Ascending aorta (tissue), 2 donors: ENCODE measurements around the gene LMF2. TPM values are rescaled to one million over a fixed set of nuclear protein-coding genes. Genes with fewer than 3 reads are reported as not detected.

Experiments
- DNase-seq, 2 donors: peaks; one replicate each; pipeline ENCODE4 v3.0.0-alpha.2; 2019; ENCODE audit warnings: low spot score in 2 of 2
- H3K27ac ChIP-seq, 2 donors: fragments of 200-600 bp; sonication (generic); one replicate each; pipeline ENCODE4 v1.5.1; 2016 to 2017; ENCODE audit warnings: mild to moderate bottlenecking in 1 of 2
- H3K27me3 ChIP-seq: fragments of 200-600 bp; sonication (generic); one replicate; pipeline ENCODE4 v1.5.1; 2017
- H3K36me3 ChIP-seq, 2 donors: fragments of 200-600 bp; sonication (generic); one replicate each; pipeline ENCODE4 v1.5.1; 2016
- H3K4me1 ChIP-seq, 2 donors: fragments of 200-600 bp; sonication (generic); one replicate each; pipeline ENCODE4 v1.5.1; 2016 to 2017; ENCODE audit warnings: mild to moderate bottlenecking in 1 of 2
- H3K4me3 ChIP-seq, 2 donors: fragments of 200-600 bp; sonication (generic); one replicate each; pipeline ENCODE4 v1.5.1; 2016 to 2017; ENCODE audit warnings: mild to moderate bottlenecking in 1 of 2
- H3K9me3 ChIP-seq, 2 donors: fragments of 200-600 bp; sonication (generic); one replicate each; pipeline ENCODE4 v1.5.1; 2016
- intact Hi-C: fragments of 100-400 bp; cut with DNase I; formaldehyde crosslinking; loops from one replicate; pipeline ENCODE4 v1.15.1; 2023
- total RNA-seq: library from RNA; depleted of rRNA; stranded (reverse); fragments of >200 nt; gene quantifications from one replicate; pipeline ENCODE4 v1.1.0, GENCODE V29; 2016
- TF ChIP-seq, protein P1 (sequence below), 3 experiments: fragments of 200-600 bp in 2 of 3; fragments of 450-650 bp in 1 of 3; sonication (generic) in 2 of 3; IDR thresholded peaks; one replicate each; pipeline ENCODE4 v1.5.1; 2016 to 2019; ENCODE audit warnings: antibody characterized with exemption in 3 of 3, mild to moderate bottlenecking in 1 of 3, moderate library complexity in 1 of 3

Gene LMF2
- total RNA-seq, 1 donor from 2014 or later = 119 TPM

DNA sequence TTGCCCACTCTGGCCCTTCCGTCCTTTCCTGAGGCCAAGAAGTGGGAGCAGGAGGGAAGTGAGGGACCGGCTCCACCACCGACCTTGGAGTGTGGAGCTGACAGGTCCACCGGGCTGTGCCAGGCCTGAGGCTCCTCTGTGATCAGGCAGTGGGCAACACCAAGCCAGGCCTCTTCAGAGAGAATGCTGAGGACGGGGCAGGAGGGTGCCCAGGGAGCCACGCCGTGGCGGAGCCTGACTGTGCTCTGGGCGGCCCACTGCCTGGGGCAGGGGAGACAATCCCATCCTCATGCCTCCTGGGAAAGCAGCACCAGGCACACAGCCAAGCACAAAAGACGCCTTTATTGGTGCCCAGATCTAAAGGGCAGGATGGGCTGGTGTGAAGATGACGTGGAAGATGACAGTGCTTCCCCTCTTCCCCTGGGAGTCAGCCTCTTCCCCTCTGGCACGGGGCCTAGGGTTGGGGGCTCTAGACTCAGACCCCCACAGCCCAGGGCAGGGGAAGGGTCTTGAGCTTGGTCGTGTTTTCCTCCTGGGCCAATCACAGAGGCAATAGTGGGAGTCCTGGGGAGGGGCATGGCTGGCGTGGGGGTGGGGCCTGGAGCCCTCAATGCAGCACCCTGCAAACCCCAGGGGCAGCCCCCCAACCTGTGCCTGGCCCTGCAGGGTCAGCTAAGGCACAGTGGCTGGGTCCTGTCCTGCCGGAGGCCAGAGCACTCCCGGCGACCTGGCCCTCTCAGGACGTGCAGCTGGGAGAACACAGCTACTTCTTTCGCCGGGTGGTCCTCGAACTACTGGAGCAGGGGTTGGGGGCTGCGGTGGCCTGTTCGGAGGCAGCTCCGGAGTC lies 4.7 kb downstream of the LMF2 start:
- intact Hi-C loops = loop anchor here (10.0 kb wide), 1 partner anchor 538 kb away; the partner anchor contains the start of gene PIM3
- no peaks in the 10 kb centered on the region for H3K27me3 ChIP-seq
- peaks cover 10 to 12% of the 10 kb centered on the region in 2 donors for H3K4me1 ChIP-seq
- no peak for DNase-seq
- no peak overlapping the region for H3K27ac ChIP-seq
- H3K4me3 ChIP-seq = no peak overlapping the region
- H3K36me3 ChIP-seq = peaks cover 30 to 33% of the 10 kb centered on the region in 2 donors
- TF ChIP-seq, protein P1, sequence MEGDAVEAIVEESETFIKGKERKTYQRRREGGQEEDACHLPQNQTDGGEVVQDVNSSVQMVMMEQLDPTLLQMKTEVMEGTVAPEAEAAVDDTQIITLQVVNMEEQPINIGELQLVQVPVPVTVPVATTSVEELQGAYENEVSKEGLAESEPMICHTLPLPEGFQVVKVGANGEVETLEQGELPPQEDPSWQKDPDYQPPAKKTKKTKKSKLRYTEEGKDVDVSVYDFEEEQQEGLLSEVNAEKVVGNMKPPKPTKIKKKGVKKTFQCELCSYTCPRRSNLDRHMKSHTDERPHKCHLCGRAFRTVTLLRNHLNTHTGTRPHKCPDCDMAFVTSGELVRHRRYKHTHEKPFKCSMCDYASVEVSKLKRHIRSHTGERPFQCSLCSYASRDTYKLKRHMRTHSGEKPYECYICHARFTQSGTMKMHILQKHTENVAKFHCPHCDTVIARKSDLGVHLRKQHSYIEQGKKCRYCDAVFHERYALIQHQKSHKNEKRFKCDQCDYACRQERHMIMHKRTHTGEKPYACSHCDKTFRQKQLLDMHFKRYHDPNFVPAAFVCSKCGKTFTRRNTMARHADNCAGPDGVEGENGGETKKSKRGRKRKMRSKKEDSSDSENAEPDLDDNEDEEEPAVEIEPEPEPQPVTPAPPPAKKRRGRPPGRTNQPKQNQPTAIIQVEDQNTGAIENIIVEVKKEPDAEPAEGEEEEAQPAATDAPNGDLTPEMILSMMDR (IDR thresholded peaks at IDR 0.05) = no peak
- H3K9me3 ChIP-seq = no peaks in the 10 kb centered on the region

- intact Hi-C loops = loop anchor here (10.0 kb wide), 1 partner anchor 537 kb away; the partner anchor contains the start of gene PIM3
- DNase-seq = no peak
- peaks cover 9 to 12% of the 10 kb centered on the region in 2 donors for H3K4me1 ChIP-seq
- H3K27me3 ChIP-seq = no peaks in the 10 kb centered on the region
- no peaks in the 10 kb centered on the region for H3K9me3 ChIP-seq
- H3K36me3 ChIP-seq = peaks cover 30 to 33% of the 10 kb centered on the region in 2 donors
- TF ChIP-seq, protein P1 (IDR thresholded peaks at IDR 0.05) = no peak
- H3K4me3 ChIP-seq = no peak overlapping the region
- H3K27ac ChIP-seq = no peak overlapping the region
These were observed 5.4 kb downstream of the LMF2 start for GRCh38 chr22:50502096-50502495.

GRCh38 chr22:50500452-50500851 lies 7.0 kb downstream of the LMF2 start:
- Histone ChIP-seq H3K27ac (no peak overlapping the region), H3K4me3 (no peak overlapping the region), H3K9me3 (no peaks in the 10 kb centered on the region), H3K36me3 (peaks cover 24 to 27% of the 10 kb centered on the region in 2 donors), H3K4me1 (no peaks in the 10 kb centered on the region), H3K27me3 (no peaks in the 10 kb centered on the region)
- intact Hi-C loops = loop anchor here (10.0 kb wide), 1 partner anchor 536 kb away; the partner anchor contains the start of gene PIM3
- TF ChIP-seq, protein P1 (IDR thresholded peaks at IDR 0.05) = no peak
- no peak for DNase-seq

DNA sequence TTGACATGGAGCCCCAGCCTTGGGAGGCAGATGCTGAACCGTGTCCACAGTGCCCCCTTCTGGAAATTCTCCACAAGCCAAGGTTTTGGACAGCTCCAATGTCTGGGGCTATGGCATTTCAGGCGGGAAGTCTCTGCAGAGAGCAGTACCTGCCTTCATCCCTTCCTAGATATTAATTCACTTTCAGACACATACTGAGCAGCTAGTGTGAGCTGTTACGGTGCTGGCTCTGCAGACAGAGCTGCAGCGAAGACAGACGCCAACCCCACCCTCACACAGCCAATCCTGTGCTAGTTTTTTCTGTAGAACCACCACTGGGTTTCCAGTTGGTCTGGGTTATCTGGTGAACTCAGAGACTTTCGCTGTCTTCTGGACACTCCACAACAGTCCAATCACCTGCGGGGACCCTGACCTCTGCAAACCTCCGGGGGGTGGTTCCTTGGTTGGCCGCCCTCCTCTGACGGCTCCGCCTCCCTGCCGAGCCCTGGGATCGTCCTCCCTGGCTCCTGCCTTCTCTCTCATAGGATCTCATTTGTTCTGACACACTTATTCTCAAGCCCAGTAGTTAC lies 9.1 kb downstream of the LMF2 start:
- Histone ChIP-seq H3K9me3 (no peaks in the 10 kb centered on the region), H3K27me3 (no peaks in the 10 kb centered on the region), H3K4me1 (no peaks in the 10 kb centered on the region), H3K27ac (no peak overlapping the region), H3K36me3 (peaks cover 8 to 11% of the 10 kb centered on the region in 2 donors), H3K4me3 (no peak overlapping the region)
- no peak for DNase-seq
- TF ChIP-seq, protein P1 (IDR thresholded peaks at IDR 0.05) = peak in 2 of 3 experiments; percentile 39 to 44
- intact Hi-C loops = no loop called here

DNA sequence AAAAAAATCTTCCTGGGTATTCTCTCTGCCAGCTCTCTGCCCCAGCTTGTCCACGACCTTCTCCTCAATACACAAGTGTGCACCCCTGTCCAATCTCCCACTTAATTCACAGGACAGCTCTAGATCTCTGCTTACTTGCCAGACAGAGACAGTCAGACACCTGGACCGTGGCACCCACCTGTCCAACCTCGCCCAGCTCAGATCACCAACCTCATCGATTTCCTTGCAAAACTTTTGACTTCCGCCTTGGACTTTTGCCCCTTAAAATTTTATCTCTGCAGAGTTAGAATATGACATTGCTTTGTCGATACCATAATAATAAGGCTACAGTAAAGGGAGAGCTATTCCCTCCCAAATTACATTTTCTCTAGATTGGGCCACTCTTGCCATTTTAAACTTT lies 10.4 kb downstream of the LMF2 start:
- H3K9me3 ChIP-seq = no peaks in the 10 kb centered on the region
- no peak overlapping the region for H3K27ac ChIP-seq
- H3K4me1 ChIP-seq = no peaks in the 10 kb centered on the region
- H3K27me3 ChIP-seq = no peaks in the 10 kb centered on the region
- TF ChIP-seq, protein P1 (IDR thresholded peaks at IDR 0.05) = no peak
- DNase-seq = no peak
- intact Hi-C loops = no loop called here
- H3K4me3 ChIP-seq = no peak overlapping the region
- no peaks in the 10 kb centered on the region for H3K36me3 ChIP-seq
